Mononuclear cell (primary cell): ENCODE data around the gene LIN37. TPM values are rescaled to one million over a fixed set of nuclear protein-coding genes. Genes with fewer than 3 reads are reported as not detected.
"Not testable (repeated sequence)": the region's sequence is repeated elsewhere in the genome, so short reads cannot be mapped to it uniquely, and the experiment has no call there.

Source experiments
- H3K27me3 ChIP-seq: 2 replicates; pipeline ENCODE4 v1.6.0; 2011; ENCODE audit warnings: low read length, control low read depth; ENCODE audit not compliant: insufficient read depth
- H3K4me1 ChIP-seq: 2 replicates; pipeline ENCODE4 v1.5.1; 2011; ENCODE audit warnings: mild to moderate bottlenecking, low read length, control low read depth; ENCODE audit not compliant: insufficient read depth
- H3K4me3 ChIP-seq: 2 replicates; pipeline ENCODE4 v1.5.1; 2011; ENCODE audit warnings: mild to moderate bottlenecking, low read length, moderate library complexity
- H3K9me3 ChIP-seq: 2 replicates; pipeline ENCODE4 v1.5.1; 2011; ENCODE audit warnings: low read depth, mild to moderate bottlenecking, control low read depth, low read length
- total RNA-seq: library from RNA; depleted of rRNA; stranded (reverse); fragments of >200 nt; gene quantifications from one replicate; pipeline ENCODE4 v1.2.3, GENCODE V29; 2012

LIN37 gene
- total RNA-seq, 1 donor: 1.9 TPM

DNA sequence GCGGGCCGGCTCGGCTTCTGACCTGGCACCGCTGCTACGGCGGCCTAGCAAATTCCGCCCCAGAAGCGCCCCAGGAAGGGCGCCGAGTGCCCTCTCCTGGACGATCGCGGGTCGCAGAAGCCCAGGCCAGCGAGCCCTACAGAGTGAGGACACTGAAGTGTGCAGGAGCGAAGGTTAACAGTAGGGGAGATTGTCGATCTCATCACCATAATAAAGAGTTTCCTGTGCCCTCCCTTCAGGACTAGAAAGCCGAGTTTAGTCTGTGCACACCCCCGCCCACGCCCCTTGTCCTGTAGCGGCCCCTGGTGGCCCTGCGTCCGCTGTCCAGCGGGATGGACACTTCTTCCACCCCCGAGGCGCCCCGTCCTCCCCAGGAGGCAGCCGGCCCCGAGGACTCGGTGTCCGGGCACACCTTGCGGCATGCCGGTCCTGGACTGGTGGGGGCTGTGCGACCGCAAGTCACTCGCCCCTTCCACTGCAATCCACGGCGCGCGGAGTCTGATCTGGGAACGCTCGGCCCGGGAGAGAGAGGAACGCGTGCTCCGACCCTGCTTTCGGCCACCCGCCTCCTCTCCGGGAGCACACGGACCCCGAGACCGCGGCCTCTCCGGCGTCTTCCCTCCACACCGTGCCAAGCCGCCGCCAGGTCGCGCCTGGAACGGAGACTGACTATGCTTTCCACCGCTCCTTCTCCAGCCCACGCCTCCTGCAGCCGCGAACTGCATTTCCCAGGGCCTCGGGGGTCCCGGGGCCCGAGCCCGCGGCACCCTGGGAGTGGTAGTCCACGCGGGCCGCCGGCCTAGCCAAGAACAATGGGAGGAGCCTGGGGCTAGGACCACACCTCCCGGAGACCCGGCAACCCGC is 31.3 kb upstream of the LIN37 start:
- H3K27me3 ChIP-seq: no peaks in the 10 kb centered on the region
- H3K9me3 ChIP-seq: no peaks in the 10 kb centered on the region
- H3K4me1 ChIP-seq: peaks cover 60% of the 10 kb centered on the region
- H3K4me3 ChIP-seq: peak overlapping the region; percentile 63

DNA sequence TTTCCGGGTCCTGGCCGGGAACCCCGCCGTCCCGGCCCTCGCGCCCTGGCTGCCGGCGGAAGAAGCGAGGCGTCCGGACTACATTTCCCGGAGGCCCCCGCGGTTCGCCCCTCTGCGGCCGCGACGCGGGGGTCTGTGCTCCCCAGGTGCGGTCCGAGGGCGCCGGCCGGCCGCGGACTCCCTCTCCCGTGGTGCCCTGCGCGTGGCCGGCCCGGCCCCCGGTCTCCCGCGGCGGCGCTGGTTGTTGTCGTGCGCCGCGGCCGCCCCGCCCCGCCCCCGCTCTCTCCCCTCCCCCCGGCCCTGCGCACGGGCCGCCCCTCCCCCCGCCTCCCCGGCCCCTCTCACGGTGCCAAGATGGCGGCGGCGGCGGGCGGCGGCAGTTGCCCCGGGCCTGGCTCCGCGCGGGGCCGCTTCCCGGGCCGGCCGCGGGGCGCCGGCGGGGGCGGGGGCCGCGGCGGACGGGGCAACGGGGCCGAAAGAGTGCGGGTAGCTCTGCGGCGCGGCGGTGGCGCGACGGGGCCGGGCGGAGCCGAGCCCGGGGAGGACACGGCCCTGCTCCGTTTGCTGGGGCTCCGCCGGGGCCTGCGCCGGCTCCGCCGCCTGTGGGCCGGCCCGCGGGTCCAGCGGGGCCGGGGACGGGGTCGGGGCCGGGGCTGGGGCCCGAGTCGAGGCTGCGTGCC is 30.6 kb upstream of the LIN37 start, which contains the start of gene KMT2B:
KMT2B (plus strand) TSS at position 339 of the 680 bp plus-strand sequence; CDS start at position 355, 16 bp downstream.
- Histone ChIP-seq H3K27me3 (no peaks in the 10 kb centered on the region), H3K4me1 (peaks cover 53% of the 10 kb centered on the region), H3K9me3 (no peaks in the 10 kb centered on the region), H3K4me3 (peak within 1 kb of the TSS; percentile 63)

DNA sequence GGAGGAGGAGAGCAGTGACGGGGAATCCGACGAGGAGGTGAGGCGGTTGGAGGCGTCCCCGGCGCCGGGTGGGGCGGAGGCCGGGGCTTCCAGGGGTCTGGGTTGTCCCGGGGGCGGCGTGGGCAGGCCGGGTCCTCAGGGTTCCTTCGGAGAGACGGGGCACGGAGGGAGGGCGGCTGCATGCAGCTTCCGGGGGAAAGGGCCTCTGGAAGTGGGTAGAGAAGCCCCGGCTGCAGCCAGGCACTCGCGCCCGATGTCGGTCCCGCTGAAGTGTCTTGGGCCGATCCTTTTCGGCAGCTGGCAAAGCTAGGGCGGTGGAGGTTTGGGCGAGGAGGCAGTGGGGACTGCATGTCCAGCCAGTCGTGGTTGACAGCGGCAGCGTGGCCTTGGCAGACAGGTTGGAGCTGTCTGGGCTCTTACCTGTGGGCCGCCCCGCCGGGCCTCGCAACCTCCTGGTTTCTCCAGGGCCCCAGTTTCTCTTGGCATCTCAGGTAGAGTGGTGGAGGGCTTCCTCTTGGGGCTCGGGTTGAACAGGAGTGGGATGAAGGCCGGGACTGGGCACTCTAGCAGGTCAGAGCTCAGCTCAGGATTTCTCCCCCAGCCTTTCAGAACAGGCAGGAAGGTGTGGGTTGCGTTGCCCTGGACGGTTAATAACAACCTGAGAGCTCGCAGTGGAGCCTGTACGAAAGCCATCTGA is 29.9 kb upstream of the LIN37 start:
- peaks cover 46% of the 10 kb centered on the region for H3K4me1 ChIP-seq
- H3K4me3 ChIP-seq: peak overlapping the region; percentile 50
- H3K9me3 ChIP-seq: no peaks in the 10 kb centered on the region
- H3K27me3 ChIP-seq: no peaks in the 10 kb centered on the region

DNA sequence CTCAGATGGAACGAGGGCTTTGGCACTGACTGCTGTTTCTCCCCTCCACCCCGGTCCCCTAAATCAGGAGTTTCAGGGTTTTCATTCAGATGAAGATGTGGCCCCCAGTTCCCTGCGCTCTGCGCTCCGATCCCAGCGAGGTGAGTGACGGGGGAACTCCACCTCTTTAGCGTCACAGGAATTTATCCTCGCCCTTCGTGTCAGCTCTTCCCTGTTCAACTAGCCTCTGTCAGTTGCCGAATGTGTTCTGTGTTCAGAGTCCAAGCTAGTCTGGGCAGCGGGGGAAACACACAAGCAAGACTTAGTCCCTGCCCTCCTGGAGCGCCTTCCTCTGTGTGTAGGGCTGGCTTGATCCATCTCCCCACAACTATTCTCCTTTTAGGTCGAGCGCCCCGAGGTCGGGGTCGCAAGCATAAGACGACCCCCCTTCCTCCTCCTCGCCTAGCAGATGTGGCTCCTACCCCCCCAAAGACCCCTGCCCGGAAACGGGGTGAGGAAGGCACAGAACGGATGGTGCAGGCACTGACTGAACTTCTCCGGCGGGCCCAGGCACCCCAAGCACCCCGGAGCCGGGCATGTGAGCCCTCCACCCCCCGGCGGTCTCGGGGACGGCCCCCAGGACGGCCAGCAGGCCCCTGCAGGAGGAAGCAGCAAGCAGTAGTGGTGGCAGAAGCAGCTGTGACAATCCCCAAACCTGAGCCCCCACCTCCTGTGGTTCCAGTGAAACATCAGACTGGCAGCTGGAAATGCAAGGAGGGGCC is 28.8 kb upstream of the LIN37 start:
- Histone ChIP-seq H3K9me3 (no peaks in the 10 kb centered on the region), H3K27me3 (no peaks in the 10 kb centered on the region), H3K4me1 (peaks cover 38% of the 10 kb centered on the region), H3K4me3 (no peak overlapping the region)

GRCh38 chr19:35720163-35720524 is 28.2 kb upstream of the LIN37 start:
- Histone ChIP-seq H3K27me3 (no peaks in the 10 kb centered on the region), H3K4me3 (no peak overlapping the region), H3K4me1 (peaks cover 32% of the 10 kb centered on the region), H3K9me3 (no peaks in the 10 kb centered on the region)

- Histone ChIP-seq H3K4me3 (no peak overlapping the region), H3K9me3 (no peaks in the 10 kb centered on the region), H3K27me3 (no peaks in the 10 kb centered on the region), H3K4me1 (peaks cover 27% of the 10 kb centered on the region)
Observed at GRCh38 chr19:35720648-35721047, 27.7 kb upstream of the LIN37 start.

DNA sequence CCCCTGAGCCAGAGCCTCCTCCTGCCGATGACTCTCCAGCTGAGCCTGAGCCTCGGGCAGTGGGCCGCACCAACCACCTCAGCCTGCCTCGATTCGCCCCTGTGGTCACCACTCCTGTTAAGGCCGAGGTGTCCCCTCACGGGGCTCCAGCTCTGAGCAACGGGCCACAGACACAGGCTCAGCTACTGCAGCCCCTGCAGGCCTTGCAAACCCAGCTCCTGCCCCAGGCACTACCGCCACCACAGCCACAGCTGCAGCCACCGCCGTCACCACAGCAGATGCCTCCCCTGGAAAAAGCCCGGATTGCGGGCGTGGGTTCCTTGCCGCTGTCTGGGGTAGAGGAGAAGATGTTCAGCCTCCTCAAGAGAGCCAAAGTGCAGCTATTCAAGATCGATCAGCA is 27.0 kb upstream of the LIN37 start:
- no peaks in the 10 kb centered on the region for H3K9me3 ChIP-seq
- H3K4me3 ChIP-seq: no peak overlapping the region
- H3K4me1 ChIP-seq: peaks cover 20% of the 10 kb centered on the region
- no peaks in the 10 kb centered on the region for H3K27me3 ChIP-seq

- Histone ChIP-seq H3K27me3 (no peaks in the 10 kb centered on the region), H3K4me3 (no peak overlapping the region), H3K9me3 (no peaks in the 10 kb centered on the region), H3K4me1 (peaks cover 18% of the 10 kb centered on the region)
Observed at GRCh38 chr19:35722461-35722860, 25.9 kb upstream of the LIN37 start.

DNA sequence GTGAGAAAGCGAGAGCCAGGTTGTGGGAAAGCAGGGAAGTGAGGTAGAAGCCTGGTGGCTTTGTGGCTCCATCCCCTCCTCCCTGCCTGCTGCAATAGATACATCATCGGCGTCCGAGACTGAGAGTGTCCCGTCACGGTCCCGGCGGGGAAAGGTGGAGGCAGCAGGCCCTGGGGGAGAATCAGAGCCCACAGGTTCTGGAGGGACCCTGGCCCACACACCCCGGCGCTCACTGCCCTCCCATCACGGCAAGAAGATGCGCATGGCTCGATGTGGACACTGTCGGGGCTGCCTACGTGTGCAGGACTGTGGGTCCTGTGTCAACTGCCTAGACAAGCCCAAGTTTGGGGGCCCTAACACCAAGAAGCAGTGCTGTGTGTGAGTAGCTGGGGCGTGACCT is 25.5 kb upstream of the LIN37 start:
- Histone ChIP-seq H3K4me1 (peaks cover 18% of the 10 kb centered on the region), H3K9me3 (no peaks in the 10 kb centered on the region), H3K4me3 (no peak overlapping the region), H3K27me3 (no peaks in the 10 kb centered on the region)

DNA sequence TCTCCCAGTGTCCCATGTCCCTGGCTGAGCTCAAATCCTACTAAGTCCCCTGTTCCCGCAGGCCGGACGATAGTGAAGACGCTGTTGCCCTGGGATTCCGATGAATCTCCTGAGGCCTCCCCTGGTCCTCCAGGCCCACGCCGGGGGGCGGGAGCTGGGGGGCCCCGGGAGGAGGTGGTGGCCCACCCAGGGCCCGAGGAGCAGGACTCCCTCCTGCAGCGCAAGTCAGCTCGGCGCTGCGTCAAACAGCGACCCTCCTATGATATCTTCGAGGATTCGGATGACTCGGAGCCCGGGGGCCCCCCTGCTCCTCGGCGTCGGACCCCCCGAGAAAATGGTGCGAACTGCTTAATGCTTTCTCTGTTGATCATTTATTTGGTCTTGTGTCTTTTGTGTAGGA is 24.7 kb upstream of the LIN37 start:
- Histone ChIP-seq H3K27me3 (no peaks in the 10 kb centered on the region), H3K9me3 (no peaks in the 10 kb centered on the region), H3K4me1 (peaks cover 15% of the 10 kb centered on the region), H3K4me3 (no peak overlapping the region)

- H3K4me3 ChIP-seq, H3K9me3 ChIP-seq, H3K27me3 ChIP-seq: not testable (repeated sequence)
- H3K4me1 ChIP-seq: peaks cover 10% of the 10 kb centered on the region
Observed at GRCh38 chr19:35724132-35724531, 24.2 kb upstream of the LIN37 start.

GRCh38 chr19:35724560-35724959 is 23.8 kb upstream of the LIN37 start:
- Histone ChIP-seq H3K4me1 (peaks cover 6% of the 10 kb centered on the region), H3K9me3 (no peaks in the 10 kb centered on the region), H3K27me3 (no peaks in the 10 kb centered on the region), H3K4me3 (no peak overlapping the region)

- H3K4me1 ChIP-seq: no peaks in the 10 kb centered on the region
Observed at GRCh38 chr19:35725216-35725861, 23.0 kb upstream of the LIN37 start.

More at GRCh38 chr19:35725216-35725861, 23.0 kb upstream of the LIN37 start:
- no peak overlapping the region for H3K4me3 ChIP-seq
- no peaks in the 10 kb centered on the region for H3K9me3 ChIP-seq
- H3K27me3 ChIP-seq: no peaks in the 10 kb centered on the region
